GM21515 (cell line): Measurements from ENCODE around the gene GPR63.
A peak's percentile ranks its signal among the peaks of the same experiment; 100 is the strongest.

ENCODE experiments used
- ATAC-seq: cut with Tn5 transposase; IDR thresholded peaks from one replicate; pipeline ENCODE4 v1.9.1; 2021; ENCODE audit not compliant: unreplicated experiment

Gene GPR63

GRCh38 chr6:96823743-96824142 is 13.5 kb downstream of the GPR63 start:
- no peak for ATAC-seq

- no peak for ATAC-seq
Observed at GRCh38 chr6:96821034-96821433, 16.2 kb downstream of the GPR63 start.

GRCh38 chr6:96816301-96816817 is 20.9 kb downstream of the GPR63 start:
- ATAC-seq: no peak

- no peak for ATAC-seq
Observed at GRCh38 chr6:96814625-96815024, 22.7 kb downstream of the GPR63 start.

GRCh38 chr6:96812077-96812703 is 25.1 kb downstream of the GPR63 start:
- ATAC-seq: no peak

GRCh38 chr6:96811670-96812069 is 25.6 kb downstream of the GPR63 start:
- no peak for ATAC-seq

- no peak for ATAC-seq
Observed at GRCh38 chr6:96811136-96811535, 26.1 kb downstream of the GPR63 start.

GRCh38 chr6:96809119-96809518 is 28.2 kb downstream of the GPR63 start:
- ATAC-seq: no peak

GRCh38 chr6:96803106-96803481 is 34.2 kb downstream of the GPR63 start:
- no peak for ATAC-seq

- ATAC-seq: peak; percentile 87
Observed at GRCh38 chr6:96795481-96795880, 41.8 kb downstream of the GPR63 start.

- peak; percentile 5 for ATAC-seq
Observed at GRCh38 chr6:96794980-96795379, 42.3 kb downstream of the GPR63 start.

- no peak for ATAC-seq
Observed at GRCh38 chr6:96792561-96793190, 44.6 kb downstream of the GPR63 start.

- no peak for ATAC-seq
Observed at GRCh38 chr6:96789871-96790270, 47.4 kb downstream of the GPR63 start.

- no peak for ATAC-seq
Observed at GRCh38 chr6:96787846-96788580, 49.3 kb downstream of the GPR63 start.

- ATAC-seq: no peak
Observed at GRCh38 chr6:96786336-96786735, 50.9 kb downstream of the GPR63 start.

GRCh38 chr6:96784650-96785049 is 52.6 kb downstream of the GPR63 start:
- no peak for ATAC-seq

GRCh38 chr6:96783307-96783706 is 54.0 kb downstream of the GPR63 start:
- ATAC-seq: no peak

- no peak for ATAC-seq
Observed at GRCh38 chr6:96781557-96781956, 55.7 kb downstream of the GPR63 start.

GRCh38 chr6:96777113-96777512 is 60.2 kb downstream of the GPR63 start:
- ATAC-seq: no peak

GRCh38 chr6:96775727-96776400 is 61.4 kb downstream of the GPR63 start:
- ATAC-seq: no peak

- no peak for ATAC-seq
Observed at GRCh38 chr6:96766769-96767168, 70.5 kb downstream of the GPR63 start.

GRCh38 chr6:96762599-96762998 is 74.7 kb downstream of the GPR63 start:
- ATAC-seq: no peak
